B cell (primary cell): ENCODE results near the gene ZP3.

Experiments
- CTCF ChIP-seq: fragments of 200-600 bp; IDR thresholded peaks from one replicate; pipeline ENCODE4 v1.8.0; 2022; ENCODE audit warnings: antibody characterized with exemption, mild to moderate bottlenecking
- EZH2 ChIP-seq: IDR thresholded peaks from 2 replicates; pipeline ENCODE4 v1.6.1; 2012; ENCODE audit warnings: borderline replicate concordance, low read depth, mild to moderate bottlenecking, moderate library complexity, low read length; ENCODE audit not compliant: insufficient read depth, poor library complexity, severe bottlenecking

GRCh38 chr7:76380623-76380966 is 44.2 kb upstream of the ZP3 start:
- TF ChIP-seq CTCF (no peak), EZH2 (no peak)
